ENCODE measurements around the gene KLHDC1.

Gene KLHDC1

GRCh38 chr14:49783394-49784014 is 90.6 kb downstream of the KLHDC1 start:
- no peaks in the 10 kb centered on the region for H3K4me1 ChIP-seq (ENCODE audit: insufficient read depth, low read length)
- H3K36me3 ChIP-seq (ENCODE audit: insufficient read depth, low read length): peaks cover 40% of the 10 kb centered on the region
- no peaks in the 10 kb centered on the region for H3K9me3 ChIP-seq (ENCODE audit: control insufficient read depth, insufficient read depth, low read length)
- no peak overlapping the region for H3K9ac ChIP-seq (ENCODE audit: low read depth, low read length)

GRCh38 chr14:49786315-49786714 is 93.4 kb downstream of the KLHDC1 start:
- Histone ChIP-seq H3K9ac (ENCODE audit: low read depth, low read length) (no peak overlapping the region), H3K4me1 (ENCODE audit: insufficient read depth, low read length) (no peaks in the 10 kb centered on the region), H3K36me3 (ENCODE audit: insufficient read depth, low read length) (peaks cover 40% of the 10 kb centered on the region), H3K9me3 (ENCODE audit: control insufficient read depth, insufficient read depth, low read length) (no peaks in the 10 kb centered on the region)

DNA sequence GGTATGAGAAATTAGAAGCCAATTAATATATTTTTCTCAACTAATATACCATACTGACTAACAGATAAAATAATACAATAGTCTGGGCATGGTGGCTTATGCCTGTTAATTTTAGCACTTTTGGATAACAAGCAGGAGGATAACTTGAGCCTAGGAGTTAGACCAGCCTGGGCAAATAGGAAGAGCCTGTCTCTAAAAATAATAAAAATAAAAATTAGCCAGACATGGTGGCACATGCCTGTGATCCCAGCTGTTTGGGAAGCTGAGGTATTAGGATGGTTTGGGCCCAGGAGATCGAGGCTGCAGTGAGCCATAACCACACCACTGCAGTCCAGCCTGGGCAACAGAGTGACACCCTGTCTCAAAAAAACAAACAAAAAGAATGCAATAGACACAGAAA is 99.7 kb downstream of the KLHDC1 start:
- Histone ChIP-seq H3K9ac (ENCODE audit: low read depth, low read length) (no peak overlapping the region), H3K9me3 (ENCODE audit: control insufficient read depth, insufficient read depth, low read length) (no peaks in the 10 kb centered on the region), H3K4me1 (ENCODE audit: insufficient read depth, low read length) (no peaks in the 10 kb centered on the region), H3K36me3 (ENCODE audit: insufficient read depth, low read length) (peaks cover 27% of the 10 kb centered on the region)

DNA sequence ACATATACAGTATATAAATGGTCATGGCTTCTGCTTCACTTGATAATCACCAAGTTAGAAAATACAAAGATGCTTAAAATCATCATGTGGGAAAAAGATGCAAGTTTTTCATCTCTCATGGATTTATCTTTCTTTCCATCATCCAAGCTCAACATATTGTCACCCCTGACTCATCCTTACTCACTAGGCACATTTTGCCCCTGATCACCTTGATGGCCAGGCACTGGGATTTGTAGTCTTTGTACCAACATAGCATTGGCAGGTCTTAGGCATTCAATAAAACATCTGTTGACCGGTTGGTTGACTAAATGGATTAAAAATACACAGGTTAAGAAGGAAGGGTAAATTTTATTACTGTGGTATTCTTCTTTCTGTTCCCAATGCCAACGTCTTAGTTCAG is 103.1 kb downstream of the KLHDC1 start:
- Histone ChIP-seq H3K36me3 (ENCODE audit: insufficient read depth, low read length) (peaks cover 32% of the 10 kb centered on the region), H3K9ac (ENCODE audit: low read depth, low read length) (no peak overlapping the region), H3K4me1 (ENCODE audit: insufficient read depth, low read length) (no peaks in the 10 kb centered on the region), H3K9me3 (ENCODE audit: control insufficient read depth, insufficient read depth, low read length) (no peaks in the 10 kb centered on the region)

Measured in ES-I3 (cell line).